GM12878 (cell line): Measurements from ENCODE around the gene FDPS. TPM values are rescaled to one million over a fixed set of nuclear protein-coding genes. Genes with fewer than 3 reads are reported as not detected.
"Not testable (repeated sequence)": the region's sequence is repeated elsewhere in the genome, so short reads cannot be mapped to it uniquely, and the experiment has no call there.

Source experiments
- ATAC-seq: fragments of 200-7000 bp; cut with Tn5 transposase; 3 replicates; pipeline ENCODE4 v1.9.1; 2020; ENCODE audit warnings: mild to moderate bottlenecking, moderate library complexity
- BruUV-seq: library from RNA; stranded (reverse); fragments of 400-500 nt; replicated peaks from 2 replicates; lab custom pipeline; 2021; lab: Mats Ljungman, UMichigan
- CTCF ChIA-PET: fragments of 300-600 bp; sonication (Branson Sonifier 250); formaldehyde crosslinking; extraction: SDS; loops from one replicate; lab custom pipeline; 2021; ENCODE audit warnings: inconsistent platforms; lab: Yijun Ruan, JAX
- POLR2A ChIA-PET: fragments of 350-600 bp; formaldehyde crosslinking; extraction: SDS; loops from one replicate; lab custom pipeline; 2021; ENCODE audit warnings: inconsistent platforms; lab: Charles Lee
- RAD21 ChIA-PET: fragments of 300-600 bp; sonication (Branson Sonifier 250); formaldehyde crosslinking; loops from one replicate; lab custom pipeline; 2023; ENCODE audit warnings: antibody characterized with exemption; ENCODE audit not compliant: unreplicated experiment; lab: Charles Lee
- SMC1A ChIA-PET: fragments of 300-600 bp; sonication (Branson Sonifier 250); formaldehyde crosslinking; loops from one replicate; lab custom pipeline; 2023; ENCODE audit not compliant: unreplicated experiment, uncharacterized antibody; lab: Charles Lee
- DNase-seq: peaks from one replicate; pipeline ENCODE4 v3.0.0-alpha.2; 2011; ENCODE audit warnings: low read depth, low spot score
- FAIRE-seq: peaks from 3 replicates; lab custom pipeline; 2011; peaks lifted over from hg19 to GRCh38; lab: Jason Lieb, UNC
- H2AFZ ChIP-seq: 2 replicates; pipeline ENCODE4 v1.6.0; 2011; ENCODE audit warnings: low read depth, low read length, control low read depth; ENCODE audit not compliant: control insufficient read depth
- H3K27ac ChIP-seq: 2 replicates; pipeline ENCODE4 v1.5.1; 2011; ENCODE audit warnings: control low read depth; ENCODE audit not compliant: control insufficient read depth, insufficient read depth
- H3K27me3 ChIP-seq, 2 experiments: replicated peaks in 1 of 2; 2 replicates each; pipeline versions ENCODE4 v1.6.0 to v1.6.1; 2011; ENCODE audit warnings: low read length in 1 of 2; ENCODE audit not compliant: control insufficient read depth in 2 of 2, insufficient read depth in 2 of 2
- H3K36me3 ChIP-seq, 2 experiments: 2 replicates each; pipeline ENCODE4 v1.5.1; 2011; ENCODE audit warnings: low read length in 1 of 2; ENCODE audit not compliant: control insufficient read depth in 2 of 2, insufficient read depth in 2 of 2
- H3K4me1 ChIP-seq: 2 replicates; pipeline ENCODE4 v1.6.1; 2011; ENCODE audit warnings: mild to moderate bottlenecking, low read length, moderate library complexity, mixed read lengths; ENCODE audit not compliant: control insufficient read depth, insufficient read depth
- H3K4me2 ChIP-seq: 2 replicates; pipeline ENCODE4 v1.6.0; 2011; ENCODE audit warnings: control low read depth; ENCODE audit not compliant: control insufficient read depth, insufficient read depth
- H3K4me3 ChIP-seq: fragments of 200-600 bp; sonication (generic); 2 replicates; pipeline ENCODE4 v1.5.1; 2016
- H3K79me2 ChIP-seq: 2 replicates; pipeline ENCODE4 v1.6.0; 2011; ENCODE audit warnings: low read length; ENCODE audit not compliant: control insufficient read depth, insufficient read depth
- H3K9ac ChIP-seq: 2 replicates; pipeline ENCODE4 v1.8.0; 2011; ENCODE audit warnings: low read length, control low read depth, mixed read lengths; ENCODE audit not compliant: control insufficient read depth, insufficient read depth
- H3K9me3 ChIP-seq: replicated peaks from 3 replicates; pipeline ENCODE4 v1.5.1; 2011; ENCODE audit warnings: mild to moderate bottlenecking, low read length; ENCODE audit not compliant: control insufficient read depth, insufficient read depth
- H4K20me1 ChIP-seq: 2 replicates; pipeline ENCODE4 v1.6.0; 2011; ENCODE audit not compliant: control insufficient read depth, insufficient read depth
- MTA3 ChIP-seq: IDR thresholded peaks from 2 replicates; pipeline ENCODE4 v1.6.1; 2012; ENCODE audit warnings: low read length, inconsistent platforms, borderline replicate concordance
- POLR2AphosphoS5 ChIP-seq: IDR thresholded peaks from 2 replicates; pipeline ENCODE4 v1.6.1; 2011; ENCODE audit warnings: mild to moderate bottlenecking, low read length, inconsistent platforms
- WGBS: methylation state at CpG from one replicate; pipeline ENCODE4 v1.1.6; 2016; ENCODE audit warnings: low lambda C conversion rate; ENCODE audit not compliant: insufficient replicate concordance, insufficient coverage; ENCODE audit errors: missing lambda C conversion rate; 5-methylcytosine and 5-hydroxymethylcytosine counted together
- in situ Hi-C: fragments of 300-500 bp; cut with MboI; formaldehyde crosslinking; loops from 9 replicates; pipeline ENCODE4 v1.14.3; 2018; ENCODE audit warnings: mixed read lengths
- intact Hi-C: fragments of 100-400 bp; cut with micrococcal nuclease; formaldehyde crosslinking; loops from one replicate; pipeline ENCODE4 v1.14.2; 2022; ENCODE audit not compliant: unreplicated experiment
- polyA plus RNA-seq, 11 experiments: library from polyadenylated mRNA; depleted of rRNA in 4 of 11; unstranded in 6 of 11; stranded (reverse) in 5 of 11; fragments of >200 nt; fragmentation: Nextera tagmentation in 4 of 11; fragmentation: Illumina TruSeq in 1 of 11; extraction: Ambion mirVana in 4 of 11; extraction: Trizol in 1 of 11; gene quantifications; 1 replicate in 1 of 11; 2 replicates in 10 of 11; pipeline versions ENCODE4 v1.2.1 to v1.2.3, GENCODE V29; 2011 to 2016; ENCODE audit warnings: inconsistent platforms in 2 of 11, missing spikeins in 2 of 11, low read depth in 1 of 11
- total RNA-seq, 4 experiments: library from RNA; depleted of rRNA in 3 of 4; stranded (reverse); fragments of >200 nt in 3 of 4; fragmentation: Illumina TruSeq in 1 of 4; extraction: Trizol in 1 of 4; gene quantifications; 2 replicates each; pipeline versions ENCODE4 v1.2.1 to v1.2.3, GENCODE V29; 2013 to 2021

The FDPS gene
- total and polyA plus RNA-seq, 10 of the 15 experiments (the other 5 are each of a cell fraction or from before 2014, with no cell fraction given), result 405 to 1,156 (median 487) TPM

- Histone ChIP-seq H2AFZ (no peak overlapping the region), H3K27ac (no peak overlapping the region), H3K4me3 (no peak overlapping the region), H3K9me3 (no peaks in the 10 kb centered on the region), H3K27me3 (no peaks in the 10 kb centered on the region), H3K36me3 (peaks cover 7 to 13% of the 10 kb centered on the region in 2 experiments; a peak in 3 of 4 replicates), H3K79me2 (no peaks in the 10 kb centered on the region; the same call in 1 of the 2 replicates), H3K4me1 (no peaks in the 10 kb centered on the region), H3K4me2 (no peak overlapping the region), H4K20me1 (no peaks in the 10 kb centered on the region), H3K9ac (no peak overlapping the region)
- POLR2A ChIA-PET, result interaction anchor here (0.7 to 1.0 kb wide), 3 partner anchors 9 to 443 kb away, joined by 3 to 5 read pairs (median 4); no protein-coding TSS in a partner anchor
- BruUV-seq, result no TSS peak
- CTCF ChIA-PET, result interaction anchor here (0.6 to 9.6 kb wide), 6 partner anchors 10 to 738 kb away, joined by 3 to 225 read pairs (median 3); partner anchors contain the start of gene ENTREP3
- no peak for FAIRE-seq
- RAD21 ChIA-PET, result no interaction called here
- SMC1A ChIA-PET, result interaction anchor here (1.2 to 1.5 kb wide), 2 partner anchors 76 to 176 kb away, joined by 3 read pairs; no protein-coding TSS in a partner anchor
- no peak for DNase-seq
- intact Hi-C loops (no loop called here), in situ Hi-C loops (no loop called here)
- ATAC-seq, result no peak
- WGBS, result 89% methylated on average over 4 of the region's 4 CpGs
- TF ChIP-seq POLR2AphosphoS5 (0 out of 2 replicates have a peak, but pooled peaks have one; percentile 23), MTA3 (no peak)
- TF ChIP-seq, all 136 proteins: peak for 1
Observed at GRCh38 chr1:155327981-155328380, 19.3 kb downstream of the FDPS start.

GRCh38 chr1:155328856-155329255 lies 20.2 kb downstream of the FDPS start:
- SMC1A ChIA-PET, H3K27ac ChIP-seq, in situ Hi-C loops, H3K9ac ChIP-seq, H4K20me1 ChIP-seq, H3K9me3 ChIP-seq, H3K27me3 ChIP-seq, BruUV-seq, ATAC-seq, H3K4me1 ChIP-seq, H2AFZ ChIP-seq, intact Hi-C loops, H3K4me2 ChIP-seq, DNase-seq, H3K79me2 ChIP-seq, FAIRE-seq, RAD21 ChIA-PET, H3K4me3 ChIP-seq: not testable (repeated sequence)
- peaks cover 7 to 13% of the 10 kb centered on the region in 2 experiments; a peak in 3 of 4 replicates for H3K36me3 ChIP-seq
- CTCF ChIA-PET, result interaction anchor here (1.1 to 9.6 kb wide), 3 partner anchors 9 to 76 kb away, joined by 3 to 225 read pairs (median 3); partner anchors contain the start of gene ENTREP3
- WGBS, result 98% methylated on average over 7 of the region's 7 CpGs
- POLR2A ChIA-PET, result interaction anchor here (0.7 to 1.0 kb wide), 2 partner anchors 9 to 68 kb away, joined by 3 to 4 read pairs; no protein-coding TSS in a partner anchor
